ENCODE results near the gene RHAG.

The RHAG gene

GRCh38 chr6:49563006-49563886, 73.4 kb downstream of the RHAG start:
- no peak for DNase-seq

DNA sequence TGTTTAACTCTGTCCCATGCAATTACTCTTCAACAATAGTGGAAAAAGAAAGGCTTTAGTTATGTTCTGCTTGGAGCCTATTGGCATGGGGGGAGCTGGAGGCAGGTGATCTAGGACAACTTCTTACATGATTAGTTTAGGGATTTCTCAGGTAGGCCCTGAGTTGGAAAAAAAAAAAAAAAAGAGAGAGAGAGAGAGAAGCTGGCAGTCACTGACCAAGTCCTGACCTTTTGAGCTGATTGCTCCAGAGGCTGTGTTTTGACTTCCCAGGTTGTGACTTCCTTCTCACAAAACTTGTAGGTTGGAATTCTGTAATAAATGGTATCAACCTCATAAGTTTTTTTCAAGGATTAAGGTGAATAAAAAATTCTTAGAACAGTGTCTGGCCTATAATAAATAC, 78.4 kb downstream of the RHAG start:
- no peak for DNase-seq

DNA sequence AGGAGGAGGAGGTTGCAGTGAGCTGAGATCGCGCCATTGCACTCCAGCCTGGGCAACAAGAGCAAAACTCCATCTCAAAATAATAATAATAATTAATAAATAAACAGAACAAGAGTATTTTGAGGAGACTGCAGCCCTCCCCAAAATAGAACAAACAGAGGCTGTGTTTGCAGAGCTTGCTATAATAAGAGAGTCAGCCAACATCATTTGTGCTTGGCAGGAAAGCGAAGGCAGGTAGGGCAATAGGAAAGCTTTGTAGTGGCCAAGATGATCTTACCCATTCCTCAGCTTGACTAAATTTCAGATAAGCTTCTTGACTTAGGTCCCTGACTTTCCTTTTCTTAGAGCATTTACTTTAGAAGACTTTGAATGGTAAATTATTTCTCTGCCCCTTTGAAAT, 79.5 kb downstream of the RHAG start:
- no peak for DNase-seq

DNA sequence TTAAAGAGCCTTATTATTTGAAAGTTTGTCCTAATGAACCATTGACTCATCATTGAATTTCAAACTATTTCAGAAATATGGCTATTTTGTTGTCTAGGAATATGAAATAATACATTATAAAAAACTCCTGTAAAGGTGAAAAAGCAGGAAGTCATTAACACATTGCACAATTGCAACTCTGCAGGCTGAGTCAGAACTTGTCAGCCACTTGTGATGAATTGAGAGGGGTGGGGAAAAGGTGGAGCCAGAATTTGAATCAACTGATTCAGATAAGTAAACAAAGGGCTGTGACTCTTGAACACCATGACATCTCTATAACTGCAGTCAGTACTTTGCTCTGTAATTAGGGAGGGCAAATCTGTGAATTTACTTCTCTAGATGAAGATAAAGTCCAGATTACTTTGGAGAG, 80.2 kb downstream of the RHAG start:
- DNase-seq = no peak

GRCh38 chr6:49555951-49556350, 80.7 kb downstream of the RHAG start:
- DNase-seq = no peak

Measured in activated effector memory CD4-positive, alpha-beta T cell treated with Interleukin-2 at 50 U/mL for 16 hours (primary cell).